CD4-positive, alpha-beta T cell treated with Interleukin-6 for 4 hours (primary cell): ENCODE measurements around the gene UNC93A.
"Not testable (repeated sequence)": the region's sequence is repeated elsewhere in the genome, so short reads cannot be mapped to it uniquely, and the experiment has no call there.

ENCODE experiments used
- DNase-seq: peaks from one replicate; pipeline ENCODE4 v3.0.0-alpha.2; 2020; ENCODE audit warnings: mixed read lengths

UNC93A gene

GRCh38 chr6:167345960-167346359 lies 54.8 kb downstream of the UNC93A start:
- no peak for DNase-seq

- no peak for DNase-seq
These were observed 56.1 kb downstream of the UNC93A start for GRCh38 chr6:167347226-167347625.

GRCh38 chr6:167349631-167350274 lies 58.6 kb downstream of the UNC93A start:
- no peak for DNase-seq

GRCh38 chr6:167350275-167350696 lies 59.2 kb downstream of the UNC93A start:
- peak; percentile 34 for DNase-seq

GRCh38 chr6:167350731-167351655 lies 59.9 kb downstream of the UNC93A start:
- peak; percentile 89 for DNase-seq

GRCh38 chr6:167351656-167352345 lies 60.7 kb downstream of the UNC93A start:
- no peak for DNase-seq

GRCh38 chr6:167356874-167357273 lies 65.8 kb downstream of the UNC93A start:
- DNase-seq, result no peak

- DNase-seq, result not testable (repeated sequence)
These were observed 67.3 kb downstream of the UNC93A start for GRCh38 chr6:167358394-167358793.

GRCh38 chr6:167361170-167361569 lies 70.1 kb downstream of the UNC93A start:
- DNase-seq, result not testable (repeated sequence)
